ENCODE measurements around the gene EXOC3. TPM values are rescaled to one million over a fixed set of nuclear protein-coding genes. Genes with fewer than 3 reads are reported as not detected.
"Not testable (repeated sequence)": the region's sequence is repeated elsewhere in the genome, so short reads cannot be mapped to it uniquely, and the experiment has no call there.

Gene EXOC3
- total RNA-seq = 10 to 100 TPM; 72.4 to 77.5 TPM

- POLR2A ChIA-PET = interaction anchor here (0.7 to 1.0 kb wide), 2 partner anchors 29 to 47 kb away, joined by 3 read pairs; no protein-coding TSS in a partner anchor
- Mint-ChIP-seq H3K27me3 (no peaks in the 10 kb centered on the region), H3K4me3 (peak within 1 kb of the TSS; percentile 96), H3K9me3 (no peaks in the 10 kb centered on the region), H3K4me1 (peaks cover 34% of the 10 kb centered on the region), H3K27ac (peak within 1 kb of the TSS; percentile 97), H3K36me3 (peaks cover 7% of the 10 kb centered on the region)
- ATAC-seq (ENCODE audit: low read depth) (peak; percentile 84), DNase-seq (peak; percentile 88)
Measured at GRCh38 chr5:442335-443238, at the start of gene EXOC3. Gene EXOC3, plus strand, starts transcription at chr5:443176. Its CDS starts 3,030 bp downstream, at chr5:446206.

- Mint-ChIP-seq H3K4me1 (peaks cover 36% of the 10 kb centered on the region), H3K4me3 (peak overlapping the region; percentile 80), H3K36me3 (peaks cover 16% of the 10 kb centered on the region), H3K27ac (peak overlapping the region; percentile 95), H3K9me3 (no peaks in the 10 kb centered on the region), H3K27me3 (no peaks in the 10 kb centered on the region)
- POLR2A ChIA-PET = interaction anchor here (1.3 to 2.2 kb wide), 5 partner anchors 14 to 47 kb away, joined by 5 to 27 read pairs (median 9); no protein-coding TSS in a partner anchor
- no peak for DNase-seq
- ATAC-seq (ENCODE audit: low read depth) = no peak
Measured at GRCh38 chr5:393846-394275, 49.1 kb upstream of the EXOC3 start.

- DNase-seq = no peak
- peaks cover 39% of the 10 kb centered on the region for H3K4me1 Mint-ChIP-seq
- no peak for ATAC-seq (ENCODE audit: low read depth)
- no peaks in the 10 kb centered on the region for H3K27me3 Mint-ChIP-seq
- peaks cover 14% of the 10 kb centered on the region for H3K36me3 Mint-ChIP-seq
- POLR2A ChIA-PET = interaction anchor here (1.6 kb wide), 1 partner anchor 27 kb away, joined by 3 read pairs; no protein-coding TSS in a partner anchor
- peak overlapping the region; percentile 76 for H3K27ac Mint-ChIP-seq
- H3K4me3 Mint-ChIP-seq = no peak overlapping the region
- H3K9me3 Mint-ChIP-seq = no peaks in the 10 kb centered on the region
Measured at GRCh38 chr5:394671-395155, 48.3 kb upstream of the EXOC3 start.

- ATAC-seq (ENCODE audit: low read depth) (no peak), DNase-seq (no peak)
- H3K4me3 Mint-ChIP-seq = no peak overlapping the region
- peak overlapping the region; percentile 65 for H3K27ac Mint-ChIP-seq
- POLR2A ChIA-PET = interaction anchor here (0.6 to 1.6 kb wide), 2 partner anchors 28 to 47 kb away, joined by 3 read pairs; no protein-coding TSS in a partner anchor
- no peaks in the 10 kb centered on the region for H3K9me3 Mint-ChIP-seq
- H3K27me3 Mint-ChIP-seq = no peaks in the 10 kb centered on the region
- H3K4me1 Mint-ChIP-seq = peaks cover 39% of the 10 kb centered on the region
- H3K36me3 Mint-ChIP-seq = peaks cover 15% of the 10 kb centered on the region
Measured at GRCh38 chr5:395156-395920, 47.6 kb upstream of the EXOC3 start.

- no peaks in the 10 kb centered on the region for H3K9me3 Mint-ChIP-seq
- ATAC-seq (ENCODE audit: low read depth) = no peak
- POLR2A ChIA-PET = interaction anchor here (0.6 kb wide), 1 partner anchor 46 kb away, joined by 3 read pairs; no protein-coding TSS in a partner anchor
- peak; percentile 49 for DNase-seq
- peak overlapping the region; percentile 25 for H3K27ac Mint-ChIP-seq
- no peaks in the 10 kb centered on the region for H3K27me3 Mint-ChIP-seq
- peaks cover 34% of the 10 kb centered on the region for H3K4me1 Mint-ChIP-seq
- H3K36me3 Mint-ChIP-seq = peaks cover 19% of the 10 kb centered on the region
- H3K4me3 Mint-ChIP-seq = no peak overlapping the region
Measured at GRCh38 chr5:395921-396530, 47.0 kb upstream of the EXOC3 start.

GRCh38 chr5:396531-396961 lies 46.4 kb upstream of the EXOC3 start:
- Mint-ChIP-seq H3K36me3 (peaks cover 24% of the 10 kb centered on the region), H3K27me3 (no peaks in the 10 kb centered on the region), H3K4me3 (no peak overlapping the region), H3K27ac (no peak overlapping the region), H3K4me1 (peaks cover 32% of the 10 kb centered on the region), H3K9me3 (no peaks in the 10 kb centered on the region)
- no peak for DNase-seq
- no peak for ATAC-seq (ENCODE audit: low read depth)
- POLR2A ChIA-PET = no interaction called here

- H3K4me3 Mint-ChIP-seq; POLR2A ChIA-PET; ATAC-seq (ENCODE audit: low read depth); H3K27ac Mint-ChIP-seq; H3K9me3 Mint-ChIP-seq; DNase-seq; H3K27me3 Mint-ChIP-seq: not testable (repeated sequence)
- Mint-ChIP-seq H3K4me1 (peaks cover 31% of the 10 kb centered on the region), H3K36me3 (peaks cover 32% of the 10 kb centered on the region)
Measured at GRCh38 chr5:398141-398474, 44.9 kb upstream of the EXOC3 start.

GRCh38 chr5:398475-399295 lies 44.3 kb upstream of the EXOC3 start:
- no peak overlapping the region for H3K4me3 Mint-ChIP-seq
- no peak overlapping the region for H3K27ac Mint-ChIP-seq
- no peaks in the 10 kb centered on the region for H3K27me3 Mint-ChIP-seq
- H3K36me3 Mint-ChIP-seq = peaks cover 34% of the 10 kb centered on the region
- ATAC-seq (ENCODE audit: low read depth) = no peak
- H3K9me3 Mint-ChIP-seq = no peaks in the 10 kb centered on the region
- POLR2A ChIA-PET = interaction anchor here (1.1 kb wide), 1 partner anchor 24 kb away, joined by 3 read pairs; no protein-coding TSS in a partner anchor
- H3K4me1 Mint-ChIP-seq = peaks cover 26% of the 10 kb centered on the region
- no peak for DNase-seq

- H3K27ac Mint-ChIP-seq = peak overlapping the region; percentile 81
- ATAC-seq (ENCODE audit: low read depth) (peak; percentile 63), DNase-seq (peak; percentile 66)
- peaks cover 21% of the 10 kb centered on the region for H3K4me1 Mint-ChIP-seq
- H3K36me3 Mint-ChIP-seq = peaks cover 41% of the 10 kb centered on the region
- peak overlapping the region; percentile 63 for H3K4me3 Mint-ChIP-seq
- H3K9me3 Mint-ChIP-seq = no peaks in the 10 kb centered on the region
- H3K27me3 Mint-ChIP-seq = no peaks in the 10 kb centered on the region
- POLR2A ChIA-PET = interaction anchor here (1.1 kb wide), 1 partner anchor 23 kb away, joined by 3 read pairs; no protein-coding TSS in a partner anchor
Measured at GRCh38 chr5:399296-400281, 43.4 kb upstream of the EXOC3 start.

GRCh38 chr5:400282-401145 lies 42.5 kb upstream of the EXOC3 start:
- Mint-ChIP-seq H3K36me3 (peaks cover 41% of the 10 kb centered on the region), H3K4me3 (peak overlapping the region; percentile 63), H3K4me1 (peaks cover 19% of the 10 kb centered on the region), H3K9me3 (no peaks in the 10 kb centered on the region), H3K27me3 (no peaks in the 10 kb centered on the region), H3K27ac (peak overlapping the region; percentile 36)
- no peak for DNase-seq
- no peak for ATAC-seq (ENCODE audit: low read depth)
- POLR2A ChIA-PET = interaction anchor here (0.6 to 1.1 kb wide), 2 partner anchors 22 to 27 kb away, joined by 3 read pairs; no protein-coding TSS in a partner anchor
